ENCODE results near the gene PRKAA1.

DNA sequence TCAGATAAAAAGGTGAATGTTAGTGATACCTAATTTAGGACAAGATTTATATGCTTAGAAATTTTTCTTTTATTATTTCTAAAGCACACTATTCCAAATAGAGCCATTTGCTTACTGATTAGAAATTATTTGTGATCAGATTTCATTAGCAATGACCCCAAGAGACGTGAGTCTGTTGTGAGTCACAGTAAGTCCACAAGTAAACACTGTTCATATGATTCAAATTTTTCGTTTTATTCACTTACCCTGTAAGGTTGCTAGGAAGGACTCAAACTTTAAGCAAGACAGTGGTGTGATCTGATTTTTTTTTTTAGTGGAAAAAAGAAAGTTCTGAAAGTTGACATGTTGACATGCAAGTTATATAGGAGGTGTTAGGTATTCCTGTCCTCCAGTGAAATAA, 44.2 kb upstream of the PRKAA1 start:
- TF ChIP-seq EZH2 (IDR thresholded peaks at IDR 0.05) = no peak
- TF ChIP-seq POLR2AphosphoS5 (IDR thresholded peaks at IDR 0.05; ENCODE audit: borderline replicate concordance, low read depth, low read length) = no peak
